Measurements from ENCODE around the gene PRKCA.

GRCh38 chr17:66855204-66855603 is 552.8 kb downstream of the PRKCA start:
- TF ChIP-seq CTCF (IDR thresholded peaks at IDR 0.05; ENCODE audit: insufficient read depth, low read length): no peak
- TF ChIP-seq POLR2AphosphoS5 (IDR thresholded peaks at IDR 0.05; ENCODE audit: low read depth): no peak
- TF ChIP-seq REST (IDR thresholded peaks at IDR 0.05; ENCODE audit: insufficient replicate concordance, low read depth): no peak
- no peak for TF ChIP-seq GABPA (IDR thresholded peaks at IDR 0.05; ENCODE audit: low read depth)
- no peak for TF ChIP-seq SPI1 (IDR thresholded peaks at IDR 0.05; ENCODE audit: borderline replicate concordance, low read depth)

All from HL-60 (cell line).